ENCODE measurements around the gene CNTNAP2.
"Not testable (repeated sequence)": the region's sequence is repeated elsewhere in the genome, so short reads cannot be mapped to it uniquely, and the experiment has no call there.

CNTNAP2 gene

GRCh38 chr7:148261523-148261922 is 2144.9 kb downstream of the CNTNAP2 start:
- no peak for DNase-seq (ENCODE audit: low read depth in 2 of 2)

GRCh38 chr7:148261996-148262688 is 2145.5 kb downstream of the CNTNAP2 start:
- no peak for DNase-seq (ENCODE audit: low read depth in 2 of 2)

GRCh38 chr7:148262721-148263229 is 2146.2 kb downstream of the CNTNAP2 start:
- peak; percentile 26 to 38 for DNase-seq (ENCODE audit: low read depth in 2 of 2)

GRCh38 chr7:148264933-148265557 is 2148.4 kb downstream of the CNTNAP2 start:
- DNase-seq (ENCODE audit: low read depth in 2 of 2): no peak

GRCh38 chr7:148265896-148266295 is 2149.3 kb downstream of the CNTNAP2 start:
- DNase-seq (ENCODE audit: low read depth in 2 of 2): no peak

- DNase-seq (ENCODE audit: low read depth in 2 of 2): no peak
These were observed 2150.2 kb downstream of the CNTNAP2 start for GRCh38 chr7:148266795-148267194.

- no peak for DNase-seq (ENCODE audit: low read depth in 2 of 2)
These were observed 2154.0 kb downstream of the CNTNAP2 start for GRCh38 chr7:148270576-148270975.

GRCh38 chr7:148274118-148274517 is 2157.5 kb downstream of the CNTNAP2 start:
- DNase-seq (ENCODE audit: low read depth in 2 of 2): no peak

GRCh38 chr7:148275359-148275890 is 2158.8 kb downstream of the CNTNAP2 start:
- no peak for DNase-seq (ENCODE audit: low read depth in 2 of 2)

GRCh38 chr7:148276314-148277041 is 2159.9 kb downstream of the CNTNAP2 start:
- DNase-seq (ENCODE audit: low read depth in 2 of 2): no peak

GRCh38 chr7:148277042-148277660 is 2160.6 kb downstream of the CNTNAP2 start:
- no peak for DNase-seq (ENCODE audit: low read depth in 2 of 2)

- no peak for DNase-seq (ENCODE audit: low read depth in 2 of 2)
These were observed 2169.5 kb downstream of the CNTNAP2 start for GRCh38 chr7:148286150-148286549.

GRCh38 chr7:148287538-148287937 is 2170.9 kb downstream of the CNTNAP2 start:
- DNase-seq (ENCODE audit: low read depth in 2 of 2): no peak

GRCh38 chr7:148288592-148289151 is 2172.1 kb downstream of the CNTNAP2 start:
- no peak for DNase-seq (ENCODE audit: low read depth in 2 of 2)

GRCh38 chr7:148289630-148290029 is 2173.0 kb downstream of the CNTNAP2 start:
- DNase-seq (ENCODE audit: low read depth in 2 of 2): no peak

- DNase-seq (ENCODE audit: low read depth in 2 of 2): no peak
These were observed 2173.9 kb downstream of the CNTNAP2 start for GRCh38 chr7:148290538-148290937.

GRCh38 chr7:148291799-148292198 is 2175.2 kb downstream of the CNTNAP2 start:
- DNase-seq (ENCODE audit: low read depth in 2 of 2): no peak

GRCh38 chr7:148296994-148297644 is 2180.5 kb downstream of the CNTNAP2 start:
- DNase-seq (ENCODE audit: low read depth in 2 of 2): no peak

- DNase-seq (ENCODE audit: low read depth in 2 of 2): not testable (repeated sequence)
These were observed 2182.2 kb downstream of the CNTNAP2 start for GRCh38 chr7:148298768-148299167.

- no peak for DNase-seq (ENCODE audit: low read depth in 2 of 2)
These were observed 2183.0 kb downstream of the CNTNAP2 start for GRCh38 chr7:148299350-148300276.
